Endothelial cell of hepatic sinusoid (primary cell): ENCODE results near the gene BRCA2.

Source experiments
- in situ Hi-C: cut with HindIII; loops from 2 replicates; pipeline ENCODE4 v1.10.0; 2017; ENCODE audit warnings: low sequenced_read_pairs

BRCA2 gene

GRCh38 chr13:32315238-32316027 is at the start of gene BRCA2, which contains the start of gene ZAR1L:
TSS of gene BRCA2 (plus strand) at chr13:32315508. CDS start at chr13:32316461, 953 bp downstream.
TSS of gene ZAR1L (minus strand) at chr13:32315363. CDS start at chr13:32311925, 3,438 bp downstream.
- in situ Hi-C loops: no loop called here

- in situ Hi-C loops: no loop called here
These were observed 49.6 kb upstream of the BRCA2 start for GRCh38 chr13:32265726-32266125.

- in situ Hi-C loops: no loop called here
These were observed 49.2 kb upstream of the BRCA2 start for GRCh38 chr13:32266130-32266529.

- in situ Hi-C loops: no loop called here
These were observed 47.4 kb upstream of the BRCA2 start for GRCh38 chr13:32267836-32268439.

- in situ Hi-C loops: no loop called here
These were observed 43.2 kb upstream of the BRCA2 start for GRCh38 chr13:32272021-32272683.

- in situ Hi-C loops: no loop called here
These were observed 37.5 kb upstream of the BRCA2 start for GRCh38 chr13:32277839-32278238.

- in situ Hi-C loops: no loop called here
These were observed 36.9 kb upstream of the BRCA2 start for GRCh38 chr13:32278426-32278825.

GRCh38 chr13:32281096-32281495 is 34.2 kb upstream of the BRCA2 start:
- in situ Hi-C loops: no loop called here

- in situ Hi-C loops: no loop called here
These were observed 33.1 kb upstream of the BRCA2 start for GRCh38 chr13:32282096-32282711.

- in situ Hi-C loops: no loop called here
These were observed 30.2 kb upstream of the BRCA2 start for GRCh38 chr13:32284927-32285632.

GRCh38 chr13:32285633-32285965 is 29.7 kb upstream of the BRCA2 start:
- in situ Hi-C loops: no loop called here

GRCh38 chr13:32297206-32297605 is 18.1 kb upstream of the BRCA2 start:
- in situ Hi-C loops: no loop called here

- in situ Hi-C loops: no loop called here
These were observed 16.6 kb upstream of the BRCA2 start for GRCh38 chr13:32298695-32299094.

- in situ Hi-C loops: no loop called here
These were observed 15.4 kb upstream of the BRCA2 start for GRCh38 chr13:32299893-32300292.

- in situ Hi-C loops: no loop called here
These were observed 14.9 kb upstream of the BRCA2 start for GRCh38 chr13:32300406-32300805.

- in situ Hi-C loops: no loop called here
These were observed 14.4 kb upstream of the BRCA2 start for GRCh38 chr13:32300920-32301319.

GRCh38 chr13:32302461-32302860 is 12.8 kb upstream of the BRCA2 start:
- in situ Hi-C loops: no loop called here

- in situ Hi-C loops: no loop called here
These were observed 9.7 kb upstream of the BRCA2 start for GRCh38 chr13:32305646-32306045.

- in situ Hi-C loops: no loop called here
These were observed 5.8 kb upstream of the BRCA2 start for GRCh38 chr13:32309312-32310133.

- in situ Hi-C loops: no loop called here
These were observed 5.1 kb upstream of the BRCA2 start for GRCh38 chr13:32310134-32310706.
